Breast epithelium (tissue), 3 donors: ENCODE results near the gene BIRC5.

Experiments used
- CTCF ChIP-seq, 3 donors: fragments of 450-650 bp; IDR thresholded peaks; one replicate each; pipeline ENCODE4 v1.5.1; 2016 to 2017; ENCODE audit warnings: antibody characterized with exemption in 3 of 3, mild to moderate bottlenecking in 3 of 3, moderate library complexity in 3 of 3
- POLR2AphosphoS5 ChIP-seq, 3 donors: sonication (generic); formaldehyde crosslinking; IDR thresholded peaks; one replicate each; pipeline ENCODE4 v1.6.1; 2017; ENCODE audit warnings: antibody characterized with exemption in 3 of 3

GRCh38 chr17:78273813-78274212, 59.8 kb downstream of the BIRC5 start:
- TF ChIP-seq CTCF (IDR thresholded peaks at IDR 0.05) = no peak
- TF ChIP-seq POLR2AphosphoS5 (IDR thresholded peaks at IDR 0.05) = no peak
